Measurements from ENCODE around the gene RBPJL. TPM values are rescaled to one million over a fixed set of nuclear protein-coding genes. Genes with fewer than 3 reads are reported as not detected.

RBPJL gene
- total and polyA plus RNA-seq, 3 donors from 2014 or later = 0.26 to 1.1 (median 0.43) TPM

DNA sequence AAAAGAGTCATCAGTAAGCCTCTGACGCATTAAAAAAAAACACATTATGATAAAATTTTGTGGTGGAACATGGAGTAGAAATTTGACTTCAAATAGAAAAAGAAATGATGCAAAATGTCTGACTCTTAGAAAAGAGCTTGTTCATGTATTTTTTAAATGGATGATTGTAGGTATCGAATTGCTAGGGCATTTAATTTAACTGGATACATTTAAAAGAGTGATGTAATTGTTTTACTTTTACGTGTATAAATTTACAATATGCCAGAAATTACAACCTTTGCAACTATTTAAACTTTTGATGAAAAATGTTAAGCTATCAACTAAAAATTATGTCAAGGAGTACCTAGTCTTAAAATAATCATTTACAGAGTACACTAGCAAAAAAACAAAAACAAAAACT, 46.1 kb downstream of the RBPJL start:
- Histone ChIP-seq H3K36me3 (ENCODE audit: low read depth, missing control alignments) (no peaks in the 10 kb centered on the region), H3K4me3 (no peak overlapping the region), H3K27ac (no peak overlapping the region), H3K27me3 (no peaks in the 10 kb centered on the region), H3K9me3 (no peaks in the 10 kb centered on the region), H3K4me1 (peaks cover 2% of the 10 kb centered on the region)
- WGBS, 2 donors = 82 to 88% methylated on average over 3 of the region's 3 CpGs
- no peak for TF ChIP-seq POLR2A (IDR thresholded peaks at IDR 0.05)
- TF ChIP-seq, protein P1, sequence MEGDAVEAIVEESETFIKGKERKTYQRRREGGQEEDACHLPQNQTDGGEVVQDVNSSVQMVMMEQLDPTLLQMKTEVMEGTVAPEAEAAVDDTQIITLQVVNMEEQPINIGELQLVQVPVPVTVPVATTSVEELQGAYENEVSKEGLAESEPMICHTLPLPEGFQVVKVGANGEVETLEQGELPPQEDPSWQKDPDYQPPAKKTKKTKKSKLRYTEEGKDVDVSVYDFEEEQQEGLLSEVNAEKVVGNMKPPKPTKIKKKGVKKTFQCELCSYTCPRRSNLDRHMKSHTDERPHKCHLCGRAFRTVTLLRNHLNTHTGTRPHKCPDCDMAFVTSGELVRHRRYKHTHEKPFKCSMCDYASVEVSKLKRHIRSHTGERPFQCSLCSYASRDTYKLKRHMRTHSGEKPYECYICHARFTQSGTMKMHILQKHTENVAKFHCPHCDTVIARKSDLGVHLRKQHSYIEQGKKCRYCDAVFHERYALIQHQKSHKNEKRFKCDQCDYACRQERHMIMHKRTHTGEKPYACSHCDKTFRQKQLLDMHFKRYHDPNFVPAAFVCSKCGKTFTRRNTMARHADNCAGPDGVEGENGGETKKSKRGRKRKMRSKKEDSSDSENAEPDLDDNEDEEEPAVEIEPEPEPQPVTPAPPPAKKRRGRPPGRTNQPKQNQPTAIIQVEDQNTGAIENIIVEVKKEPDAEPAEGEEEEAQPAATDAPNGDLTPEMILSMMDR (IDR thresholded peaks at IDR 0.05) = no peak
- no peak for DNase-seq
- intact Hi-C loops (cut with DNase I; ENCODE audit: low total_unique reads) = no loop called here

DNA sequence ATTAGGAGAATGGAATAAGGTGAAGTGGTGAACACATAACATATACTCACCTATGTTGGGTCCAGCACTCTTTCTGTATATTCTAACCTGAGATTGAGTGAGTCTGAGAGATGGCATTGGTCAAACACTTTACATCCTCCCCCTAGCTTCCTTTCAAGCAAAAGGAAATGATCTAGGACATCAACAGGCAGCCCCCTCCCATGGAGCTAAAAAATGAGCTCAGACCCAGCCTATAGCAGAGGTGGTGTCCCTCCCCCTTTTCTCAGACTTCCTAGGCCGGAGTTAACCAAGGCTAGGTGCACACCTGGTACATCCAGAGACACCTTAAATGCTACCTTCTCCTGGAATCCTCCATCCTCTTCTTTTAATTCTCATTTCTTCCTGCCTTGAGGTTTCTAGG, 47.1 kb downstream of the RBPJL start:
- Histone ChIP-seq H3K4me3 (no peak overlapping the region), H3K9me3 (no peaks in the 10 kb centered on the region), H3K36me3 (ENCODE audit: low read depth, missing control alignments) (no peaks in the 10 kb centered on the region), H3K4me1 (peaks cover 12% of the 10 kb centered on the region), H3K27ac (no peak overlapping the region), H3K27me3 (no peaks in the 10 kb centered on the region)
- TF ChIP-seq, protein P1 (IDR thresholded peaks at IDR 0.05) = no peak
- TF ChIP-seq POLR2A (IDR thresholded peaks at IDR 0.05) = no peak
- intact Hi-C loops (cut with DNase I; ENCODE audit: low total_unique reads) = loop anchor here (2.0 kb wide), 1 partner anchor 65 kb away; no protein-coding TSS in a partner anchor
- WGBS, 2 donors = 83 to 89% methylated on average over 1 of the region's 1 CpG
- no peak for DNase-seq

DNA sequence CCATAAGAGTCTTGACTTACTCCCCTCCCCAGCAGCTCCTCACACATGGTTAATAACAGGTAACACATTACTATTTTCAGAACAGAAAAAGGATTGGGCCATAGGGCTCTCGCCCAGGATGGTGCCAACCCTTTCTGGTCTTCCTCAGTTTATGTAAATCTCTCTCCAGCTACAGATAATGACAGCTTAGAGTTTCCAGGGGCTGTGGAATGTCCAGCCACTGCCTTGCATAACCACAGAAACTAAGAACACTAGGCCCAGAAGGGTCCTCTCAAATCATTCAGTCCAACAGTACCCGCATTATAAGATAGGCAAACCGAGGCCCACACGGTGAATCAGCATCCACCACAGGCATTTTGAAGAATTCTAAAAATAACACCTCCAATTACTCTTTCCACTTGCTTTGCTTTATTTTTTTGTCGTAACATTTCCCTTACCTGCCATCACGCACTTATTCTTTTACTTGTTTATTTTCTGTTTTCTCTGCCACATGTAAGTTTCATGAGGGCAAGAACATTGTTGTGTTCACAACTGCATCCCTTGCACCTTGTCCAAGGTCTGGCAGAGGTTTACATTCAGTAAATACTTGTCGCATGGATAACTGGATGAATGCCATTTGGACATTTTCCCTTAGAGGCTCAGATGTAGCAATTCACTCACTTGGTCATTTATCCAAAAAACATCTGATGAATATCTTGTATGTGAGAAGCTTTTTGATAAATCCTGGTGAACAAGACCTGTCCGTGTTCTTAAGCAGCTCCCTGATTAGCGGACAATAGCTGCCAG, 48.0 kb downstream of the RBPJL start:
- intact Hi-C loops (cut with DNase I; ENCODE audit: low total_unique reads) = loop anchor here (2.0 kb wide), 1 partner anchor 64 kb away; no protein-coding TSS in a partner anchor
- TF ChIP-seq, protein P1 (IDR thresholded peaks at IDR 0.05) = no peak
- TF ChIP-seq POLR2A (IDR thresholded peaks at IDR 0.05) = no peak
- H3K4me3 ChIP-seq = no peak overlapping the region
- no peaks in the 10 kb centered on the region for H3K36me3 ChIP-seq (ENCODE audit: low read depth, missing control alignments)
- H3K27ac ChIP-seq = no peak overlapping the region
- DNase-seq = no peak
- WGBS, 2 donors = 79 to 80% methylated on average over 9 of the region's 9 CpGs
- H3K27me3 ChIP-seq = no peaks in the 10 kb centered on the region
- no peaks in the 10 kb centered on the region for H3K9me3 ChIP-seq
- peaks cover 21% of the 10 kb centered on the region for H3K4me1 ChIP-seq

DNA sequence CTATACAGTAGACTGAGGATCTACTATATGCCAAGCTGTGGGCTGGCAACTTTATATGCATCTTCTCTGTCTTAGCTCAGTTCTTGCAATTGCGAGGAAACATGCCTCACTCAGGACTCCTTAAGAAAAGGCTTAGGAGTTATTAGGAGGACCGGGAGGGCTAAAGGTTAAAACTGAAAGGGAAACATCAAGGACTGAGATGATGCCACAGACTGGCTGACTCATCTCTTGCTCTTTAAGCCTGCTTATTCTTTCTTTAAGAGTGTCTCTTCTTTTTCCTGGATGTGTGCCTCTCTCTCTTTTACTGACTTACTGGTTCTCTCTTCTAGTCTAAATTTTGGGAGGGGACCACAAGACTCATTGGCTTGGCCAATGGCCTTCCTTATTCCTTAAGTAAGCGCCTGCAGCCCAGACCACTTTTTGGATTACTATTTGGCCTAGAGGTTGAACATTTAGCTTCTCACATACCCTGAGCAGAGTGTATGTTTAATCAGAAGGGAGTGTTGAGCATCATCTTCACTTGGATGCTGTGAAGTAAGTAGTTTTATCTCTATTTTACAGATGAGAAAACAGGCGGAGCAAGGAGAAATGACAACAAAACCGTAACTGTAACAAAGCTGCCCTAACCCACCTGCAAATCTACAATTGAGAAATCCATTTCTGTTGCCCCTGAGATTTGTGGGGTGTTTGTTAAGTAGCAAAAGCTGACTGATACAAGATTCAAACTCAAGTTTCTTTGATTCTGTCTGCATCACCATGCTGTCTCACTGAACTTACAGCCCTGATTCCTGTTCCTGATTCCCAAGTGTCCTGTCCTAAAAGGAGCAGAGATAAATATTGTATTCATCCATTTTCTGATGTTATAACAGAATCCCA, 48.8 kb downstream of the RBPJL start:
- intact Hi-C loops (cut with DNase I; ENCODE audit: low total_unique reads) = loop anchor here (2.0 kb wide), 1 partner anchor 63 kb away; no protein-coding TSS in a partner anchor
- Histone ChIP-seq H3K36me3 (ENCODE audit: low read depth, missing control alignments) (no peaks in the 10 kb centered on the region), H3K4me1 (peaks cover 23% of the 10 kb centered on the region), H3K4me3 (no peak overlapping the region), H3K27me3 (no peaks in the 10 kb centered on the region), H3K27ac (no peak overlapping the region), H3K9me3 (no peaks in the 10 kb centered on the region)
- DNase-seq = no peak
- 55 to 90% methylated on average over 5 of the region's 5 CpGs for WGBS, 2 donors
- TF ChIP-seq POLR2A (IDR thresholded peaks at IDR 0.05) = no peak
- TF ChIP-seq, protein P1 (IDR thresholded peaks at IDR 0.05) = no peak

Data from testis (tissue), 3 donors.